ENCODE measurements around the gene RNF146. TPM values are rescaled to one million over a fixed set of nuclear protein-coding genes. Genes with fewer than 3 reads are reported as not detected.
"Not testable (repeated sequence)": the region's sequence is repeated elsewhere in the genome, so short reads cannot be mapped to it uniquely, and the experiment has no call there.

The RNF146 gene
- total and polyA plus RNA-seq, 3 donors from 2014 or later, result 52.7 to 66.3 (median 55.8) TPM

- WGBS, 2 donors, result 86 to 97% methylated on average over 1 of the region's 1 CpG
- Histone ChIP-seq H3K4me1 (no peaks in the 10 kb centered on the region), H3K27me3 (no peaks in the 10 kb centered on the region), H3K36me3 (ENCODE audit: low read depth, missing control alignments) (no peaks in the 10 kb centered on the region), H3K9me3 (no peaks in the 10 kb centered on the region), H3K27ac (no peak overlapping the region), H3K4me3 (no peak overlapping the region)
- intact Hi-C loops (cut with DNase I; ENCODE audit: low total_unique reads), result no loop called here
- TF ChIP-seq CTCF (IDR thresholded peaks at IDR 0.05) (no peak), POLR2A (IDR thresholded peaks at IDR 0.05) (no peak)
- no peak for DNase-seq
These were observed 53.0 kb downstream of the RNF146 start for GRCh38 chr6:127319686-127320085.

- Histone ChIP-seq H3K4me1 (no peaks in the 10 kb centered on the region), H3K27ac (no peak overlapping the region), H3K9me3 (no peaks in the 10 kb centered on the region), H3K36me3 (ENCODE audit: low read depth, missing control alignments) (no peaks in the 10 kb centered on the region), H3K27me3 (no peaks in the 10 kb centered on the region), H3K4me3 (no peak overlapping the region)
- TF ChIP-seq CTCF (IDR thresholded peaks at IDR 0.05), result no peak
- TF ChIP-seq POLR2A (IDR thresholded peaks at IDR 0.05), result no peak
- intact Hi-C loops (cut with DNase I; ENCODE audit: low total_unique reads), result no loop called here
- DNase-seq, result no peak
These were observed 61.5 kb downstream of the RNF146 start for GRCh38 chr6:127328043-127328609.

- H3K27me3 ChIP-seq; H3K9me3 ChIP-seq; H3K4me3 ChIP-seq; intact Hi-C loops (cut with DNase I; ENCODE audit: low total_unique reads); H3K4me1 ChIP-seq; H3K36me3 ChIP-seq (ENCODE audit: low read depth, missing control alignments); H3K27ac ChIP-seq; DNase-seq: not testable (repeated sequence)
- WGBS, 2 donors, result 67 to 90% methylated on average over 3 of the region's 3 CpGs
These were observed 64.6 kb downstream of the RNF146 start for GRCh38 chr6:127331256-127331655.

GRCh38 chr6:127332383-127332961 lies 65.8 kb downstream of the RNF146 start:
- WGBS, 2 donors, result 59 to 75% methylated on average over 4 of the region's 4 CpGs

More at GRCh38 chr6:127332383-127332961, 65.8 kb downstream of the RNF146 start:
- no peaks in the 10 kb centered on the region for H3K36me3 ChIP-seq (ENCODE audit: low read depth, missing control alignments)
- no peaks in the 10 kb centered on the region for H3K4me1 ChIP-seq
- intact Hi-C loops (cut with DNase I; ENCODE audit: low total_unique reads), result no loop called here
- DNase-seq, result no peak
- no peaks in the 10 kb centered on the region for H3K27me3 ChIP-seq
- no peak for TF ChIP-seq POLR2A (IDR thresholded peaks at IDR 0.05)
- TF ChIP-seq CTCF (IDR thresholded peaks at IDR 0.05), result no peak
- no peaks in the 10 kb centered on the region for H3K9me3 ChIP-seq
- no peak overlapping the region for H3K27ac ChIP-seq
- no peak overlapping the region for H3K4me3 ChIP-seq

Small RNAs within 50 kb of the gene (small RNA-seq; reads per million reads assigned to genes)
- 0 reads per million in 2 donors for gene RNA5SP217

Other genes with a start within 250 kb of the RNF146 start
- 1 to 10 TPM in 1 of 2 donors, under 1 TPM in 1; 0.06 to 1.5 TPM for gene RSPO3, start 148.2 kb upstream of the RNF146 start, total RNA-seq
- gene RSPO3, start 148.2 kb upstream of the RNF146 start, polyA plus RNA-seq (ENCODE audit: insufficient read depth, low read depth, low replicate concordance), result 6.6 TPM
- 10 to 100 TPM; 34.9 to 37.6 TPM for gene ECHDC1, start 76.7 kb downstream of the RNF146 start, total RNA-seq
- 30.9 TPM for gene ECHDC1, start 76.7 kb downstream of the RNF146 start, polyA plus RNA-seq (ENCODE audit: insufficient read depth, low read depth, low replicate concordance)
- 1 to 10 TPM; 3.3 to 4.1 TPM for gene KIAA0408, start 192.5 kb downstream of the RNF146 start, total RNA-seq
- gene KIAA0408, start 192.5 kb downstream of the RNF146 start, polyA plus RNA-seq (ENCODE audit: insufficient read depth, low read depth, low replicate concordance), result 11.2 TPM